Uterus (tissue), 4 donors: ENCODE data around the gene NHERF1. TPM values are rescaled to one million over a fixed set of nuclear protein-coding genes. Genes with fewer than 3 reads are reported as not detected.

ENCODE experiments used
- DNase-seq, 2 donors: peaks; one replicate each; pipeline ENCODE4 v3.0.0-alpha.2; 2019 to 2020
- H3K27ac ChIP-seq, 2 donors: fragments of 200-600 bp; sonication (generic); 1 replicate in 1 of 2; 2 replicates in 1 of 2; pipeline ENCODE4 v1.5.1; 2016 to 2018
- H3K27me3 ChIP-seq, 2 donors: fragments of 200-600 bp; sonication (generic); one replicate each; pipeline ENCODE4 v1.5.1; 2018 to 2019; ENCODE audit warnings: control low read depth in 1 of 2
- H3K36me3 ChIP-seq, 2 donors: fragments of 200-600 bp; sonication (generic); one replicate each; pipeline ENCODE4 v1.5.1; 2019; ENCODE audit warnings: control low read depth in 1 of 2
- H3K4me1 ChIP-seq, 2 donors: fragments of 200-600 bp; sonication (generic); one replicate each; pipeline ENCODE4 v1.5.1; 2018 to 2019; ENCODE audit warnings: control low read depth in 1 of 2
- H3K4me3 ChIP-seq, 2 donors: fragments of 200-600 bp; sonication (generic); 1 replicate in 1 of 2; 2 replicates in 1 of 2; pipeline ENCODE4 v1.5.1; 2018 to 2019; ENCODE audit warnings: mild to moderate bottlenecking in 1 of 2
- H3K9me3 ChIP-seq, 2 donors: fragments of 200-600 bp; sonication (generic); one replicate each; pipeline ENCODE4 v1.5.1; 2019; ENCODE audit warnings: control low read depth in 1 of 2
- CTCF ChIP-seq, 4 experiments: fragments of 200-600 bp in 2 of 4; fragments of 450-650 bp in 2 of 4; sonication (generic) in 2 of 4; IDR thresholded peaks; one replicate each; pipeline ENCODE4 v1.5.1; 2016 to 2019; ENCODE audit warnings: antibody characterized with exemption in 4 of 4, mild to moderate bottlenecking in 2 of 4, moderate library complexity in 1 of 4
- POLR2A ChIP-seq, 2 donors: fragments of 450-650 bp; IDR thresholded peaks; one replicate each; pipeline ENCODE4 v1.6.1; 2016; ENCODE audit warnings: antibody characterized with exemption in 2 of 2, mild to moderate bottlenecking in 1 of 2, moderate library complexity in 1 of 2
- intact Hi-C: fragments of 100-400 bp; cut with DNase I; formaldehyde crosslinking; loops from one replicate; pipeline ENCODE4 v1.15.1; 2023; ENCODE audit warnings: low total_unique reads
- microRNA-seq: library from miRNA; unstranded; fragments of <30 nt; microRNA quantifications from one replicate; pipeline ENCODE4, GENCODE V29; 2016; ENCODE audit warnings: borderline microRNAs expressed, borderline replicate concordance
- total RNA-seq, 4 donors: library from RNA; depleted of rRNA in 3 of 4; stranded (reverse); fragments of >200 nt in 3 of 4; gene quantifications; one replicate each; pipeline versions ENCODE4 v1.1.0 to v1.2.4, GENCODE V29; 2014 to 2023
- donor health status: DM: yes; HTN: yes; CAD: no.

NHERF1 gene
- total RNA-seq, 4 donors from 2014 or later: 3.3 to 16.9 (median 12.0) TPM

- H3K27me3 ChIP-seq: no peaks in the 10 kb centered on the region
- no peak for TF ChIP-seq CTCF (IDR thresholded peaks at IDR 0.05)
- TF ChIP-seq POLR2A (IDR thresholded peaks at IDR 0.05): no peak
- no peaks in the 10 kb centered on the region for H3K9me3 ChIP-seq
- no peak for DNase-seq
- H3K36me3 ChIP-seq: no peaks in the 10 kb centered on the region
- H3K27ac ChIP-seq: no peak overlapping the region
- intact Hi-C loops: no loop called here
- H3K4me3 ChIP-seq: no peak overlapping the region
- no peaks in the 10 kb centered on the region for H3K4me1 ChIP-seq
Measured at GRCh38 chr17:74816905-74817620, 68.6 kb downstream of the NHERF1 start.

- Histone ChIP-seq H3K36me3 (no peaks in the 10 kb centered on the region), H3K9me3 (no peaks in the 10 kb centered on the region), H3K27ac (no peak overlapping the region), H3K4me1 (no peaks in the 10 kb centered on the region), H3K4me3 (no peak overlapping the region), H3K27me3 (no peaks in the 10 kb centered on the region)
- no peak for TF ChIP-seq POLR2A (IDR thresholded peaks at IDR 0.05)
- no peak for TF ChIP-seq CTCF (IDR thresholded peaks at IDR 0.05)
- intact Hi-C loops: no loop called here
- no peak for DNase-seq
Measured at GRCh38 chr17:74818291-74818938, 70.0 kb downstream of the NHERF1 start.

Small RNA genes within 50 kb of the gene (microRNA-seq; reads per million reads assigned to microRNA genes)
- 16.7 reads per million, percentile 28 among the genes with 10 or more reads in this experiment for gene MIR3615

Other genes starting within 250 kb of the NHERF1 start
- gene CD300LB, start 217.2 kb upstream of the NHERF1 start, total RNA-seq: under 1 TPM in 2 of 4 donors, not detected in 2; 0.48 to 0.59 TPM
- under 1 TPM in 2 of 4 donors, not detected in 2; 0.21 to 0.27 TPM for gene CD300C, start 202.5 kb upstream of the NHERF1 start, total RNA-seq
- not detected for gene CD300H, start 181.1 kb upstream of the NHERF1 start, total RNA-seq
- not detected for gene CD300LD, start 156.3 kb upstream of the NHERF1 start, total RNA-seq
- gene CD300E, start 124.9 kb upstream of the NHERF1 start, total RNA-seq: under 1 TPM in 2 of 4 donors, not detected in 2; 0.07 to 0.88 TPM
- under 1 TPM in 2 of 4 donors, not detected in 2; 0.27 to 0.41 TPM for gene CD300LF, start 35.7 kb upstream of the NHERF1 start, total RNA-seq
- 1 to 10 TPM in 3 of 4 donors, under 1 TPM in 1; under 0.01 to 5.0 (median 1.7) TPM for gene RAB37, start 11.4 kb upstream of the NHERF1 start, total RNA-seq
- 10 to 100 TPM in 3 of 4 donors, 1 to 10 TPM in 1; 5.4 to 53.3 (median 33.9) TPM for gene NAT9, start 27.7 kb downstream of the NHERF1 start, total RNA-seq
- gene GRIN2C, start 111.3 kb downstream of the NHERF1 start, total RNA-seq: under 1 TPM in 2 of 4 donors, not detected in 2; 0.55 to 0.90 TPM
- gene FDXR, start 124.4 kb downstream of the NHERF1 start, total RNA-seq: 10 to 100 TPM in 1 of 4 donors, 1 to 10 TPM in 2, not detected in 1; 5.1 to 13.4 (median 7.2) TPM
- gene FADS6, start 145.0 kb downstream of the NHERF1 start, total RNA-seq: not detected
- gene USH1G, start 174.6 kb downstream of the NHERF1 start, total RNA-seq: 1 to 10 TPM in 2 of 4 donors, not detected in 2; 1.5 to 6.1 TPM
- gene OTOP2, start 175.6 kb downstream of the NHERF1 start, total RNA-seq: under 1 TPM in 1 of 4 donors, not detected in 3; 0.46 TPM
- gene OTOP3, start 187.3 kb downstream of the NHERF1 start, total RNA-seq: not detected
- 10 to 100 TPM in 2 of 4 donors, 1 to 10 TPM in 2; 4.4 to 46.2 (median 22.6) TPM for gene HID1, start 224.1 kb downstream of the NHERF1 start, total RNA-seq
- gene CDR2L, start 239.0 kb downstream of the NHERF1 start, total RNA-seq: 10 to 100 TPM in 1 of 4 donors, 1 to 10 TPM in 3; 4.7 to 25.4 (median 6.7) TPM